Right lobe of liver (tissue), 6 donors: ENCODE results near the gene TMEM269. TPM values are rescaled to one million over a fixed set of nuclear protein-coding genes. Genes with fewer than 3 reads are reported as not detected.

Experiments used
- ATAC-seq, 4 donors: fragments of 200-7000 bp; cut with Tn5 transposase; one replicate each; pipeline ENCODE4 v1.9.1; 2020; ENCODE audit warnings: mild to moderate bottlenecking in 4 of 4, moderate library complexity in 4 of 4
- DNase-seq, 3 donors: peaks; one replicate each; pipeline ENCODE4 v3.0.0-alpha.2; 2020
- H3K27ac ChIP-seq, 3 donors: fragments of 200-600 bp; one replicate each; pipeline ENCODE4 v1.8.0; 2022
- H3K27me3 ChIP-seq, 2 donors: fragments of 200-600 bp; one replicate each; pipeline ENCODE4 v1.8.0; 2022
- H3K36me3 ChIP-seq, 4 donors: fragments of 200-600 bp; sonication (generic) in 1 of 4; one replicate each; pipeline versions ENCODE4 v1.5.1 to v1.8.0; 2017 to 2022; ENCODE audit warnings: control low read depth in 1 of 4
- H3K4me1 ChIP-seq, 4 donors: fragments of 200-600 bp; sonication (generic) in 1 of 4; one replicate each; pipeline versions ENCODE4 v1.5.1 to v1.8.0; 2017 to 2022; ENCODE audit warnings: control low read depth in 1 of 4
- H3K4me3 ChIP-seq, 3 donors: fragments of 200-600 bp; one replicate each; pipeline ENCODE4 v1.8.0; 2022
- H3K9me3 ChIP-seq, 4 donors: fragments of 200-600 bp; sonication (generic) in 1 of 4; one replicate each; pipeline versions ENCODE4 v1.5.1 to v1.8.0; 2017 to 2022; ENCODE audit warnings: control low read depth in 1 of 4
- CTCF ChIP-seq, 4 donors: fragments of 200-600 bp in 3 of 4; fragments of 450-650 bp in 1 of 4; IDR thresholded peaks; one replicate each; pipeline versions ENCODE4 v1.5.1 to v1.8.0; 2016 to 2022; ENCODE audit warnings: antibody characterized with exemption in 4 of 4, mild to moderate bottlenecking in 2 of 4
- POLR2A ChIP-seq: fragments of 450-650 bp; IDR thresholded peaks from one replicate; pipeline ENCODE4 v1.6.1; 2017; ENCODE audit warnings: antibody characterized with exemption, mild to moderate bottlenecking
- WGBS: methylation state at CpG from one replicate; pipeline ENCODE4 v1.1.6; 2018; ENCODE audit warnings: low coverage, low lambda C conversion rate; ENCODE audit not compliant: insufficient coverage; ENCODE audit errors: missing lambda C conversion rate; 5-methylcytosine and 5-hydroxymethylcytosine counted together
- intact Hi-C, 2 donors: fragments of 100-400 bp; cut with DNase I; formaldehyde crosslinking; loops; one replicate each; pipeline versions ENCODE4 v1.11.2 to v1.14.1; 2022
- total RNA-seq, 6 experiments: library from RNA; depleted of rRNA in 2 of 6; stranded (reverse); fragments of >200 nt in 2 of 6; fragmentation: NEBNext Ultra II Directional in 3 of 6; extraction: Animal tissue kit (Norgen Biotek cat#: 25700) in 3 of 6; gene quantifications; one replicate each; pipeline versions ENCODE4 v1.1.0 to v1.2.4, GENCODE V29; 2016 to 2023
- donor health status: DM: no; HTN: yes; CAD: no.
- donor health status: DM: no; HTN: no; CAD: no.
- donor health status: DM: no; HTN: no; CAD: no.
- donor health status: DM: no; HTN: yes; CAD: no.
- donor health status: DM: no; HTN: yes; CAD: no.

The TMEM269 gene
- total RNA-seq, 6 experiments from 2014 or later, result 0.07 TPM; not detected in 5

- no peak overlapping the region for H3K27ac ChIP-seq
- 93% methylated on average over 5 of the region's 8 CpGs for WGBS
Observed at GRCh38 chr1:42736571-42737200, 48.1 kb upstream of the TMEM269 start.

GRCh38 chr1:42737257-42737656 is 47.5 kb upstream of the TMEM269 start:
- intact Hi-C loops, result no loop called here
- Histone ChIP-seq H3K27me3 (no peaks in the 10 kb centered on the region), H3K4me3 (no peak overlapping the region), H3K4me1 (peaks cover 0 to 13% (median 0%) of the 10 kb centered on the region in 4 donors), H3K36me3 (no peaks in the 10 kb centered on the region), H3K9me3 (no peaks in the 10 kb centered on the region), H3K27ac (no peak overlapping the region)
- TF ChIP-seq CTCF (IDR thresholded peaks at IDR 0.05), result peak in 1 of 4 donors; percentile 11
- TF ChIP-seq POLR2A, result no peak
- 27% methylated on average over 5 of the region's 5 CpGs for WGBS
- DNase-seq (peak in 2 of 3 donors; percentile 62 to 64), ATAC-seq (peak; percentile 14 to 64 (median 32))

More at GRCh38 chr1:42736571-42737200, 48.1 kb upstream of the TMEM269 start:
- Histone ChIP-seq H3K9me3 (no peaks in the 10 kb centered on the region), H3K4me3 (no peak overlapping the region), H3K27me3 (no peaks in the 10 kb centered on the region), H3K4me1 (peaks cover 0 to 13% (median 0%) of the 10 kb centered on the region in 4 donors), H3K36me3 (no peaks in the 10 kb centered on the region)
- TF ChIP-seq POLR2A (no peak), CTCF (IDR thresholded peaks at IDR 0.05) (no peak)
- no peak for DNase-seq
- no peak for ATAC-seq
- intact Hi-C loops, result no loop called here

GRCh38 chr1:42737986-42738677 is 46.7 kb upstream of the TMEM269 start:
- TF ChIP-seq CTCF (IDR thresholded peaks at IDR 0.05) (no peak), POLR2A (no peak)
- DNase-seq (peak in 1 of 3 donors; percentile 41), ATAC-seq (no peak)
- peaks cover 0 to 13% (median 0%) of the 10 kb centered on the region in 4 donors for H3K4me1 ChIP-seq
- no peaks in the 10 kb centered on the region for H3K27me3 ChIP-seq
- no peaks in the 10 kb centered on the region for H3K9me3 ChIP-seq
- H3K27ac ChIP-seq, result no peak overlapping the region
- H3K36me3 ChIP-seq, result no peaks in the 10 kb centered on the region
- intact Hi-C loops, result no loop called here
- H3K4me3 ChIP-seq, result no peak overlapping the region
- no CpG with 5 or more reads among the region's 21 CpGs for WGBS

GRCh38 chr1:42738678-42739226 is 46.0 kb upstream of the TMEM269 start:
- TF ChIP-seq POLR2A (no peak), CTCF (IDR thresholded peaks at IDR 0.05) (no peak)
- no CpG with 5 or more reads among the region's 8 CpGs for WGBS
- no peaks in the 10 kb centered on the region for H3K27me3 ChIP-seq
- peaks cover 0 to 13% (median 0%) of the 10 kb centered on the region in 4 donors for H3K4me1 ChIP-seq
- H3K36me3 ChIP-seq, result no peaks in the 10 kb centered on the region
- H3K9me3 ChIP-seq, result no peaks in the 10 kb centered on the region
- H3K27ac ChIP-seq, result no peak overlapping the region
- ATAC-seq (no peak), DNase-seq (no peak)
- no peak overlapping the region for H3K4me3 ChIP-seq
- intact Hi-C loops, result no loop called here
